Karpas-422 (cell line): ENCODE data around the gene SV2C. TPM values are rescaled to one million over a fixed set of nuclear protein-coding genes. Genes with fewer than 3 reads are reported as not detected.
"Not testable (repeated sequence)": the region's sequence is repeated elsewhere in the genome, so short reads cannot be mapped to it uniquely, and the experiment has no call there.

Experiments used
- DNase-seq: peaks from one replicate; pipeline ENCODE4 v3.0.0-alpha.2; 2015
- H2AFZ ChIP-seq: fragments of 200-600 bp; sonication (generic); 2 replicates; pipeline ENCODE4 v1.6.1; 2014; ENCODE audit warnings: antibody characterized with exemption, low read length, mixed read lengths
- H3K27ac ChIP-seq: fragments of 200-600 bp; sonication (generic); 2 replicates; pipeline ENCODE4 v1.5.1; 2014; ENCODE audit warnings: mild to moderate bottlenecking, low read length, moderate library complexity
- H3K27me3 ChIP-seq: fragments of 200-600 bp; sonication (generic); 2 replicates; pipeline ENCODE4 v1.6.1; 2014; ENCODE audit warnings: low read length, mixed read lengths
- H3K36me3 ChIP-seq: fragments of 200-600 bp; sonication (generic); 2 replicates; pipeline ENCODE4 v1.6.1; 2014; ENCODE audit warnings: low read length, mixed read lengths; ENCODE audit not compliant: insufficient read depth
- H3K4me1 ChIP-seq: fragments of 200-600 bp; sonication (generic); 2 replicates; pipeline ENCODE4 v1.6.1; 2014; ENCODE audit warnings: mild to moderate bottlenecking, low read length, mixed read lengths
- H3K4me2 ChIP-seq: fragments of 200-600 bp; sonication (generic); 2 replicates; pipeline ENCODE4 v1.6.1; 2014; ENCODE audit warnings: low read length, low read depth, mild to moderate bottlenecking; ENCODE audit not compliant: poor library complexity, severe bottlenecking
- H3K4me3 ChIP-seq: fragments of 200-600 bp; sonication (generic); 2 replicates; pipeline ENCODE4 v1.5.1; 2014; ENCODE audit warnings: mild to moderate bottlenecking, antibody characterized with exemption, low read length, mixed read lengths
- H3K79me2 ChIP-seq: fragments of 200-600 bp; sonication (generic); 2 replicates; pipeline ENCODE4 v1.6.1; 2014; ENCODE audit warnings: mild to moderate bottlenecking, low read length, mixed read lengths
- H3K9ac ChIP-seq: fragments of 200-600 bp; sonication (generic); 2 replicates; pipeline ENCODE4 v1.6.0; 2014; ENCODE audit warnings: low read length
- H3K9me2 ChIP-seq: fragments of 200-600 bp; sonication (generic), shearing (Covaris generic); replicated peaks from 2 replicates; pipeline ENCODE4 v1.6.0; 2014; ENCODE audit warnings: mild to moderate bottlenecking, low read length, moderate library complexity; ENCODE audit not compliant: insufficient read depth
- H3K9me3 ChIP-seq: fragments of 300-700, 200-600 bp; sonication (generic); 2 replicates; pipeline ENCODE4 v1.6.1; 2014; ENCODE audit warnings: low read length, mixed read lengths
- H4K20me1 ChIP-seq: fragments of 200-600 bp; sonication (generic); 2 replicates; pipeline ENCODE4 v1.6.1; 2014; ENCODE audit warnings: mild to moderate bottlenecking, antibody characterized with exemption, low read length, low read depth; ENCODE audit not compliant: insufficient read depth
- total RNA-seq: library from RNA; depleted of rRNA; stranded (reverse); fragments of >200 nt; shearing (Covaris generic); gene quantifications from 2 replicates; pipeline ENCODE4 v1.2.3, GENCODE V29; 2014; ENCODE audit warnings: low replicate concordance; rRNA removed

Gene SV2C
- not detected in 2 replicates for total RNA-seq

GRCh38 chr5:76082772-76083554 is at the start of gene SV2C:
Gene SV2C, plus strand, starts transcription at chr5:76083383. Its CDS starts 48,368 bp downstream, at chr5:76131751.
- H3K79me2 ChIP-seq: no peaks in the 10 kb centered on the region
- H3K4me2 ChIP-seq: no peak within 1 kb of the TSS
- no peak within 1 kb of the TSS for H2AFZ ChIP-seq
- H4K20me1 ChIP-seq: no peaks in the 10 kb centered on the region
- H3K4me1 ChIP-seq: no peaks in the 10 kb centered on the region
- no peaks in the 10 kb centered on the region for H3K27me3 ChIP-seq
- H3K27ac ChIP-seq: no peak within 1 kb of the TSS
- no peaks in the 10 kb centered on the region for H3K36me3 ChIP-seq
- H3K4me3 ChIP-seq: no peak within 1 kb of the TSS
- H3K9me2 ChIP-seq: no peaks in the 10 kb centered on the region
- no peaks in the 10 kb centered on the region for H3K9me3 ChIP-seq
- no peak for DNase-seq
- H3K9ac ChIP-seq: no peak within 1 kb of the TSS

- not testable (repeated sequence) for H3K27ac ChIP-seq, H3K4me1 ChIP-seq, DNase-seq, H3K9ac ChIP-seq, H3K27me3 ChIP-seq, H3K9me2 ChIP-seq, H4K20me1 ChIP-seq, H3K4me3 ChIP-seq, H3K9me3 ChIP-seq, H3K4me2 ChIP-seq, H2AFZ ChIP-seq, H3K36me3 ChIP-seq, H3K79me2 ChIP-seq
These were observed 45.4 kb upstream of the SV2C start for GRCh38 chr5:76037736-76038151.

- no peak overlapping the region for H3K9ac ChIP-seq
- H3K9me3 ChIP-seq: no peaks in the 10 kb centered on the region
- no peaks in the 10 kb centered on the region for H3K4me1 ChIP-seq
- no peak overlapping the region for H3K27ac ChIP-seq
- no peaks in the 10 kb centered on the region for H3K79me2 ChIP-seq
- H3K36me3 ChIP-seq: no peaks in the 10 kb centered on the region
- no peak overlapping the region for H2AFZ ChIP-seq
- H4K20me1 ChIP-seq: no peaks in the 10 kb centered on the region
- H3K4me2 ChIP-seq: no peak overlapping the region
- no peaks in the 10 kb centered on the region for H3K27me3 ChIP-seq
- DNase-seq: no peak
- no peaks in the 10 kb centered on the region for H3K9me2 ChIP-seq
- no peak overlapping the region for H3K4me3 ChIP-seq
These were observed 45.0 kb upstream of the SV2C start for GRCh38 chr5:76038212-76038611.

- H3K4me3 ChIP-seq: no peak overlapping the region
- no peak for DNase-seq
These were observed 42.4 kb upstream of the SV2C start for GRCh38 chr5:76040806-76041205.

DNA sequence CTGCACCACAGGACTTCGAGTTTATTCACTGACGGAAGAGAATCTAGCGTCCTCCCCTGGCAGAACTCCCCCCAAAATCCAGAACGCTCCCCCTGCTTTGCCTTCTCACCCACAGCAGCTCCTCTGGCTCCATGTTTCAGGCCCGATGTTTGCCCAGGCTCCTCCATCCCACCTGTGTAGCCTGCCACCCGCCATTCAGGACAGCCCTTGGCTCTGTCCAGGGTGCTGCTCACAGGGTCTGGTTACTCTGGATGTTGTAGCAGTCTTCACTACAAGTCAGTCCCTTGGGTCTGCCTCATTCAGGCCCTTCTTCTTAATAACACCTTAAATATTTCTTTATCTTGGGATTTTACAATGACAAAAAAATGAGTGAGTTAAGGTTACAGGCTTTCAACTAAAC is 41.3 kb upstream of the SV2C start:
- Histone ChIP-seq H3K36me3 (no peaks in the 10 kb centered on the region), H3K27me3 (no peaks in the 10 kb centered on the region), H3K4me2 (no peak overlapping the region), H3K4me1 (no peaks in the 10 kb centered on the region), H4K20me1 (no peaks in the 10 kb centered on the region), H3K9me2 (no peaks in the 10 kb centered on the region), H3K79me2 (no peaks in the 10 kb centered on the region), H3K9ac (no peak overlapping the region), H2AFZ (no peak overlapping the region), H3K27ac (no peak overlapping the region), H3K9me3 (no peaks in the 10 kb centered on the region), H3K4me3 (no peak overlapping the region)
- DNase-seq: no peak

More at GRCh38 chr5:76040806-76041205, 42.4 kb upstream of the SV2C start:
- Histone ChIP-seq H3K9ac (no peak overlapping the region), H2AFZ (no peak overlapping the region), H3K79me2 (no peaks in the 10 kb centered on the region), H3K9me3 (no peaks in the 10 kb centered on the region), H4K20me1 (no peaks in the 10 kb centered on the region), H3K9me2 (no peaks in the 10 kb centered on the region), H3K4me2 (no peak overlapping the region), H3K36me3 (no peaks in the 10 kb centered on the region), H3K27me3 (no peaks in the 10 kb centered on the region), H3K4me1 (no peaks in the 10 kb centered on the region), H3K27ac (no peak overlapping the region)

- H3K79me2 ChIP-seq: no peaks in the 10 kb centered on the region
- no peak overlapping the region for H3K9ac ChIP-seq
- H3K27me3 ChIP-seq: no peaks in the 10 kb centered on the region
- no peaks in the 10 kb centered on the region for H3K4me1 ChIP-seq
- no peak overlapping the region for H3K4me2 ChIP-seq
- H3K4me3 ChIP-seq: no peak overlapping the region
- no peak for DNase-seq
- no peak overlapping the region for H3K27ac ChIP-seq
- no peak overlapping the region for H2AFZ ChIP-seq
- H4K20me1 ChIP-seq: no peaks in the 10 kb centered on the region
- H3K9me2 ChIP-seq: no peaks in the 10 kb centered on the region
- H3K9me3 ChIP-seq: no peaks in the 10 kb centered on the region
- H3K36me3 ChIP-seq: no peaks in the 10 kb centered on the region
These were observed 36.4 kb upstream of the SV2C start for GRCh38 chr5:76046741-76047140.

DNA sequence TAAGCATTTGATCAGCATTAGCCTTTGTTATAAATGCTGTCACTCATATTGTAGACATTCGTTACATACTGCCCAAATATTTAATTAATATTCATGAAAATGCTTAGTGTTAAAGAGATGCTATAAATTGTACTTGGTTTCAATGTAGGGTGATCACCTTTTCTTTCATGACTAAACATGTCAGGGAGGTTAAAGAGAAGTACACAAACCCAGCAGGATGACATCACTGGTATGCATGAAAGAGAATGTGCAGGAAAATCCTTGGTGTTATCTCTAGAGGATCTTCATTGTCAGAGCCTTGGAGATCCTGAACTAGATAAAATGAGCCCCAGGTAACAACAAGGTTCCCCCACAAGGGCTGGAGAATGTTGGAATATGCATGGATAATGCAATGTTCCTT is 33.0 kb upstream of the SV2C start:
- no peaks in the 10 kb centered on the region for H3K9me2 ChIP-seq
- H3K9me3 ChIP-seq: no peaks in the 10 kb centered on the region
- H3K4me3 ChIP-seq: no peak overlapping the region
- no peaks in the 10 kb centered on the region for H4K20me1 ChIP-seq
- no peaks in the 10 kb centered on the region for H3K79me2 ChIP-seq
- H2AFZ ChIP-seq: no peak overlapping the region
- H3K27me3 ChIP-seq: no peaks in the 10 kb centered on the region
- DNase-seq: no peak
- no peaks in the 10 kb centered on the region for H3K36me3 ChIP-seq
- no peak overlapping the region for H3K9ac ChIP-seq
- H3K4me2 ChIP-seq: no peak overlapping the region
- no peak overlapping the region for H3K27ac ChIP-seq
- H3K4me1 ChIP-seq: no peaks in the 10 kb centered on the region

GRCh38 chr5:76062502-76063041 is 20.6 kb upstream of the SV2C start:
- no peak overlapping the region for H3K4me3 ChIP-seq

More at GRCh38 chr5:76062502-76063041, 20.6 kb upstream of the SV2C start:
- Histone ChIP-seq H3K4me2 (no peak overlapping the region), H3K9ac (no peak overlapping the region), H3K36me3 (no peaks in the 10 kb centered on the region), H3K4me1 (no peaks in the 10 kb centered on the region), H2AFZ (no peak overlapping the region), H3K9me3 (no peaks in the 10 kb centered on the region), H3K9me2 (no peaks in the 10 kb centered on the region), H4K20me1 (no peaks in the 10 kb centered on the region), H3K27me3 (no peaks in the 10 kb centered on the region), H3K27ac (no peak overlapping the region), H3K79me2 (no peaks in the 10 kb centered on the region)
- no peak for DNase-seq
